ENCODE measurements around the gene KDM8. TPM values are rescaled to one million over a fixed set of nuclear protein-coding genes. Genes with fewer than 3 reads are reported as not detected.

The KDM8 gene
- total RNA-seq, 4 donors from 2014 or later, result 2.0 to 4.6 (median 2.6) TPM

GRCh38 chr16:27208081-27208680, 4.9 kb downstream of the KDM8 start:
- DNase-seq (ENCODE audit: low spot score) (no peak), ATAC-seq (ENCODE audit: low FRiP score) (no peak)
- TF ChIP-seq, protein P1, sequence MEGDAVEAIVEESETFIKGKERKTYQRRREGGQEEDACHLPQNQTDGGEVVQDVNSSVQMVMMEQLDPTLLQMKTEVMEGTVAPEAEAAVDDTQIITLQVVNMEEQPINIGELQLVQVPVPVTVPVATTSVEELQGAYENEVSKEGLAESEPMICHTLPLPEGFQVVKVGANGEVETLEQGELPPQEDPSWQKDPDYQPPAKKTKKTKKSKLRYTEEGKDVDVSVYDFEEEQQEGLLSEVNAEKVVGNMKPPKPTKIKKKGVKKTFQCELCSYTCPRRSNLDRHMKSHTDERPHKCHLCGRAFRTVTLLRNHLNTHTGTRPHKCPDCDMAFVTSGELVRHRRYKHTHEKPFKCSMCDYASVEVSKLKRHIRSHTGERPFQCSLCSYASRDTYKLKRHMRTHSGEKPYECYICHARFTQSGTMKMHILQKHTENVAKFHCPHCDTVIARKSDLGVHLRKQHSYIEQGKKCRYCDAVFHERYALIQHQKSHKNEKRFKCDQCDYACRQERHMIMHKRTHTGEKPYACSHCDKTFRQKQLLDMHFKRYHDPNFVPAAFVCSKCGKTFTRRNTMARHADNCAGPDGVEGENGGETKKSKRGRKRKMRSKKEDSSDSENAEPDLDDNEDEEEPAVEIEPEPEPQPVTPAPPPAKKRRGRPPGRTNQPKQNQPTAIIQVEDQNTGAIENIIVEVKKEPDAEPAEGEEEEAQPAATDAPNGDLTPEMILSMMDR (IDR thresholded peaks at IDR 0.05), result no peak

DNA sequence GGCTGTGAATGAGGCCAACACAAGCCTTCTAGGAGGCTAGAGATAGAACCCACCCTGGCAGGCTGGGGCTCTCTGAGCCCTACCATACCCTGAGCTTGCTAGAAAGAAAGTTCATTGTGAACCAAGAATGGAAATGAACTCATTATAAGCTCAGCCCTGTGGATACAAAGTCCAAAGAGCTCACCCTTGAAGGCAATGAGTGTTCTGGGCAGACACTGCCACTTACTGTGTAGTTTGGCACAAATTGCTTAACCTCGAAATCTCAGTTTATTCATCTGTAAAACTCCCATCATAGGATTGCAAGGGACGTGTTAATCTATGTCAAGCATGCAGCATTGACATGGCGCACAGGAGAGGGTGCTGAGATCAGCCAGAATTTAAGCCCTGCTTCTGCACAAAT, 5.5 kb downstream of the KDM8 start:
- no peak for ATAC-seq (ENCODE audit: low FRiP score)
- no peak for DNase-seq (ENCODE audit: low spot score)
- TF ChIP-seq, protein P1 (IDR thresholded peaks at IDR 0.05), result no peak

GRCh38 chr16:27209591-27209990, 6.3 kb downstream of the KDM8 start:
- no peak for ATAC-seq (ENCODE audit: low FRiP score)
- DNase-seq (ENCODE audit: low spot score), result no peak
- TF ChIP-seq, protein P1 (IDR thresholded peaks at IDR 0.05), result no peak

GRCh38 chr16:27210174-27210573, 6.8 kb downstream of the KDM8 start:
- TF ChIP-seq, protein P1 (IDR thresholded peaks at IDR 0.05), result no peak
- ATAC-seq (ENCODE audit: low FRiP score), result no peak
- no peak for DNase-seq (ENCODE audit: low spot score)

DNA sequence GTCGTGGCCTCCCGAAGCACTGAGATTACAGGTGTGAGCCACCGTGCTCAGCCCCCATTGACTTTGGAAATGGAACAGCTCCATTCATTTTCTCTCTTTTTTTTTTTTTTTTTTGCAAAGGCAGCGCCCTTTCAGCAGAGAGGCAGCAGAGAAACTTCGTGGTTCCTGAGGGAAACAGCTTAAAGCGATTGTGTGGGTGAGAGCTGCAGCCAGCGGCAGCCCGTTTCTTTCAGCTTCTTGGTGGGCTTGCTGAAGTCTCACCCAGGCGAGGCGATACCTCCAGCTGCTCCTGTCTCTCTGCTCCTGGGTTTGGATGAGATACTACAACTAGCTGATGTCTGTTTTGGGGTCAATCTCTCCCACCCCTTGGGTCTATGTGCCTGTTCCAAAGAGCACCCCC, 7.7 kb downstream of the KDM8 start:
- DNase-seq (ENCODE audit: low spot score) (no peak), ATAC-seq (ENCODE audit: low FRiP score) (no peak)
- TF ChIP-seq, protein P1 (IDR thresholded peaks at IDR 0.05), result no peak

GRCh38 chr16:27214084-27214961, 11.0 kb downstream of the KDM8 start:
- DNase-seq (ENCODE audit: low spot score), result no peak
- ATAC-seq (ENCODE audit: low FRiP score), result no peak
- TF ChIP-seq, protein P1 (IDR thresholded peaks at IDR 0.05), result no peak
